RWPE2 (cell line): Measurements from ENCODE around the gene ZFHX3.

ENCODE experiments used
- ATAC-seq: fragments of 200-7000 bp; cut with Tn5 transposase; 3 replicates; pipeline ENCODE4 v1.9.1; 2021; ENCODE audit warnings: low read depth
- DNase-seq: peaks from one replicate; pipeline ENCODE4 v3.0.0-alpha.2; 2020; ENCODE audit warnings: low spot score
- H3K27ac ChIP-seq: fragments of 450-650 bp; 2 replicates; pipeline ENCODE4 v1.5.1; 2017; ENCODE audit warnings: mild to moderate bottlenecking; ENCODE audit not compliant: poor library complexity, severe bottlenecking
- H3K27me3 ChIP-seq: fragments of 250-450 bp; sonication (Bioruptor Pico); 2 replicates; pipeline ENCODE4 v1.5.1; 2021; ENCODE audit warnings: mild to moderate bottlenecking, moderate library complexity; ENCODE audit not compliant: insufficient read depth, poor library complexity, severe bottlenecking
- H3K36me3 ChIP-seq: fragments of 250-450 bp; sonication (Bioruptor Pico); 2 replicates; pipeline ENCODE4 v1.5.1; 2020; ENCODE audit warnings: low read depth, mild to moderate bottlenecking, moderate library complexity
- H3K4me1 ChIP-seq: fragments of 250-450 bp; sonication (Bioruptor Pico); 2 replicates; pipeline ENCODE4 v1.5.1; 2021; ENCODE audit warnings: mild to moderate bottlenecking, moderate library complexity; ENCODE audit not compliant: insufficient read depth, poor library complexity, severe bottlenecking
- H3K4me3 ChIP-seq: fragments of 250-450 bp; sonication (Bioruptor Pico); 2 replicates; pipeline ENCODE4 v1.5.1; 2021; ENCODE audit warnings: mild to moderate bottlenecking, moderate library complexity; ENCODE audit not compliant: severe bottlenecking
- H3K9me3 ChIP-seq: fragments of 250-450 bp; sonication (Bioruptor Pico); 2 replicates; pipeline ENCODE4 v1.5.1; 2021; ENCODE audit warnings: mild to moderate bottlenecking, moderate library complexity; ENCODE audit not compliant: severe bottlenecking
- CTCF ChIP-seq: fragments of 450-650 bp; IDR thresholded peaks from one replicate; pipeline ENCODE4 v1.5.1; 2017; ENCODE audit warnings: mild to moderate bottlenecking, moderate library complexity; ENCODE audit not compliant: poor library complexity, severe bottlenecking

Gene ZFHX3

GRCh38 chr16:72832621-72833248, 215.2 kb downstream of the ZFHX3 start:
- Histone ChIP-seq H3K4me1 (peaks cover 9% of the 10 kb centered on the region), H3K4me3 (no peak overlapping the region), H3K27me3 (no peaks in the 10 kb centered on the region), H3K9me3 (no peaks in the 10 kb centered on the region), H3K27ac (peak overlapping the region; percentile 36), H3K36me3 (peaks cover 9% of the 10 kb centered on the region; the same call in 1 of the 2 replicates)
- ATAC-seq (peak; percentile 90), DNase-seq (no peak)
- peak; percentile 99 for TF ChIP-seq CTCF

GRCh38 chr16:72829846-72830775, 217.8 kb downstream of the ZFHX3 start:
- no peak overlapping the region for H3K27ac ChIP-seq
- ATAC-seq (no peak), DNase-seq (no peak)
- H3K4me1 ChIP-seq, result peaks cover 9% of the 10 kb centered on the region
- H3K4me3 ChIP-seq, result no peak overlapping the region
- no peaks in the 10 kb centered on the region for H3K9me3 ChIP-seq
- TF ChIP-seq CTCF, result no peak
- H3K36me3 ChIP-seq, result peaks cover 9% of the 10 kb centered on the region; the same call in 1 of the 2 replicates
- H3K27me3 ChIP-seq, result no peaks in the 10 kb centered on the region

GRCh38 chr16:72827866-72828265, 220.1 kb downstream of the ZFHX3 start:
- H3K4me1 ChIP-seq, result no peaks in the 10 kb centered on the region
- DNase-seq (no peak), ATAC-seq (no peak)
- TF ChIP-seq CTCF, result no peak
- no peaks in the 10 kb centered on the region for H3K9me3 ChIP-seq
- no peak overlapping the region for H3K27ac ChIP-seq
- H3K27me3 ChIP-seq, result no peaks in the 10 kb centered on the region
- peaks cover 9% of the 10 kb centered on the region; the same call in 1 of the 2 replicates for H3K36me3 ChIP-seq
- H3K4me3 ChIP-seq, result no peak overlapping the region

GRCh38 chr16:72825912-72826621, 221.9 kb downstream of the ZFHX3 start:
- no peak overlapping the region for H3K4me3 ChIP-seq
- no peak overlapping the region for H3K27ac ChIP-seq
- H3K4me1 ChIP-seq, result no peaks in the 10 kb centered on the region
- no peak for DNase-seq
- ATAC-seq, result no peak
- no peaks in the 10 kb centered on the region for H3K9me3 ChIP-seq
- no peak for TF ChIP-seq CTCF
- peaks cover 9% of the 10 kb centered on the region; the same call in 1 of the 2 replicates for H3K36me3 ChIP-seq
- no peaks in the 10 kb centered on the region for H3K27me3 ChIP-seq
